ENCODE data around the gene SEMA4G. TPM values are rescaled to one million over a fixed set of nuclear protein-coding genes. Genes with fewer than 3 reads are reported as not detected.

The SEMA4G gene
- total RNA-seq, 1 donor = under 0.01 TPM

DNA sequence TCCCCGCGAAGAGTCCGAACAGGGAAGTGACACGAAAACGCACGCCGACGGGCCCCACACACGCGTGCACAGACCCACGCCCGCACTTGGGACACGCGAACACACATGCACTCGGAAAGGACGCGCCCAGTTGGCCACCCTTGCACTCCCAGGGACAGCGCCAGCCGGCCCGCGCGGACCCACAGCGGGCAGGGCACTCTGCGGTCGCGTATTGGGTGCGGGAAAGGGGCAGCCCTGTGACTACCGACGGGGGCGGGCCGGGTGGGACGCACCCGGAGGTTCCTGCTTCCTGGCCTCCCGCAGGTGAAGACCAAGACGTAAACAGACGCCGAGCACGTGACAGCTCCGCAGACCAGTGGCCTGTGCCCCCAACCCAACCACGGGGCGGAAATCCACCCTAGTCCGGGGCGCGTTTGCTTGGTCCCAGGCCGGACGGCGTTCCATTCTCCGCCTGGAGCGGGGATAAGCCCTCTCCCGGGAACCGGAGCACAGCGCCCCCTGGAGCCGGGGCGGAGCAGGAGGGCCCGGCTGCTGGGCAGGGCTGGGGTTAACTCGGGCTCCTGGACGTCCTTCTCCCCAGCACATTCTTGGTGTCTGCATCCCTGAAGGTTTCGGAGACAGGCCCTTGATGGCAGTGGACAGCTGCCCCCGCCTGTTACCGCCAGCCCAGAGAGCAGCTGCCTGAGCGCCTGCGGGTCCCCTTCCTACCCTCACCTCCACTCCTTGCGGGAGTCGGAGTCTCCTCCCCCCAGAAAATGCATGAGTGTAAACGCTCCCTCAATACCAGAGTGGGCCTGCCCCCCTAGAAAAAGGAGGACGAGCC lies 28.3 kb downstream of the SEMA4G start:
- no peaks in the 10 kb centered on the region for H3K27me3 ChIP-seq (ENCODE audit: insufficient read depth, low read length)
- no peaks in the 10 kb centered on the region for H3K9me3 ChIP-seq (ENCODE audit: low read depth, low read length)
- peak; percentile 99 for DNase-seq (ENCODE audit: insufficient read length, low spot score, missing footprints)
- H4K20me1 ChIP-seq (ENCODE audit: insufficient read depth, low read length) = peaks cover 12% of the 10 kb centered on the region
- H2AFZ ChIP-seq (ENCODE audit: low read length) = peak overlapping the region; percentile 85
- TF ChIP-seq, protein P1, sequence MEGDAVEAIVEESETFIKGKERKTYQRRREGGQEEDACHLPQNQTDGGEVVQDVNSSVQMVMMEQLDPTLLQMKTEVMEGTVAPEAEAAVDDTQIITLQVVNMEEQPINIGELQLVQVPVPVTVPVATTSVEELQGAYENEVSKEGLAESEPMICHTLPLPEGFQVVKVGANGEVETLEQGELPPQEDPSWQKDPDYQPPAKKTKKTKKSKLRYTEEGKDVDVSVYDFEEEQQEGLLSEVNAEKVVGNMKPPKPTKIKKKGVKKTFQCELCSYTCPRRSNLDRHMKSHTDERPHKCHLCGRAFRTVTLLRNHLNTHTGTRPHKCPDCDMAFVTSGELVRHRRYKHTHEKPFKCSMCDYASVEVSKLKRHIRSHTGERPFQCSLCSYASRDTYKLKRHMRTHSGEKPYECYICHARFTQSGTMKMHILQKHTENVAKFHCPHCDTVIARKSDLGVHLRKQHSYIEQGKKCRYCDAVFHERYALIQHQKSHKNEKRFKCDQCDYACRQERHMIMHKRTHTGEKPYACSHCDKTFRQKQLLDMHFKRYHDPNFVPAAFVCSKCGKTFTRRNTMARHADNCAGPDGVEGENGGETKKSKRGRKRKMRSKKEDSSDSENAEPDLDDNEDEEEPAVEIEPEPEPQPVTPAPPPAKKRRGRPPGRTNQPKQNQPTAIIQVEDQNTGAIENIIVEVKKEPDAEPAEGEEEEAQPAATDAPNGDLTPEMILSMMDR (IDR thresholded peaks at IDR 0.05; ENCODE audit: extremely low read depth, low read depth, low read length) = peak; percentile 84
- peaks cover 13% of the 10 kb centered on the region for H3K36me3 ChIP-seq (ENCODE audit: insufficient read depth, low read length)
- peak overlapping the region; percentile 88 for H3K4me3 ChIP-seq (ENCODE audit: insufficient read depth, low read length)
- H3K4me1 ChIP-seq (ENCODE audit: insufficient read depth, low read length) = peaks cover 38% of the 10 kb centered on the region
- peaks cover 28% of the 10 kb centered on the region for H3K79me2 ChIP-seq (ENCODE audit: insufficient read depth, low read length)
- H3K4me2 ChIP-seq (ENCODE audit: insufficient read depth, low read length) = peak overlapping the region; percentile 99
- H3K27ac ChIP-seq (ENCODE audit: low read depth, low read length) = peak overlapping the region; percentile 99

DNA sequence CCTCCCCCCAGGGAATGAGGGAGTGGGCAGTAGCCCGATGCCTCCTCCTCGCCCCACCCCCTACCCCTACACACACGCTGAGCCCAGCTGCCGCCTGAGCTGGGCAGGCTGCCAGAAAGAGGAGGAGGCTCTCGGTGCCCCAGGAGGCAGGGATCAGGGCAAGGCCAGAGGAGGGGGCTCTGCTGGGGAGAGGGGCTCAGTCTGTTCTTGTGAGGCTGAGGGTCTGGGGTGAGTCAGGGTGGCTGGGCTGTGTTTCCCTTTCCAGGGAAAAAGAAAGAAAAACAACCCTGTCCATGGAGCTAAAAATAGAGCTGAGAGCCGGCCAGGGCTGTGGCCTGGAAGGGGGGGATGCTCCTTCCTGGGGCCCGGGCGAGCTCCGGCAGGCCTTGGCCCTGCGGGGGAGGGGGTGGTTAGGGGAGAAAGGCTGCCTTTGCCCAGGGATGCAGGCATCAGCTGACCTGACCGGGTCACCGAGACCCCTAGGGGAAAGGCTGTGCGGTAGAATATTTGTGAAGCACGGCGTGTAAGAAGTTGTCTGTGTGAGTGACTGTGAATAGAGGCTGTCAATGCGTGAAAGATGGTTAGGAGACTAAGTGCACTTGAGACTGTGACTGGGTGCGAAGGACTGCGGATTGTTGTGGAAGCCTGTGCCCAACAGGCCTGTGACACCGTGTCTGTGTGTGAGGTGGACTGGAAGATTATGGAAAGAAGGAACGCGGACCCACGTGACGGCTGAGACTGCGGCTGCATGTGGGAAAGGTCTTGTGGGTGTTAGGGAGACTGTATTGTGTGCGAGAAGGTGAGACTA lies 29.1 kb downstream of the SEMA4G start:
- peak overlapping the region; percentile 99 for H3K27ac ChIP-seq (ENCODE audit: low read depth, low read length)
- TF ChIP-seq, protein P1 (IDR thresholded peaks at IDR 0.05; ENCODE audit: extremely low read depth, low read depth, low read length) = no peak
- no peaks in the 10 kb centered on the region for H3K9me3 ChIP-seq (ENCODE audit: low read depth, low read length)
- H4K20me1 ChIP-seq (ENCODE audit: insufficient read depth, low read length) = peaks cover 20% of the 10 kb centered on the region
- H3K4me2 ChIP-seq (ENCODE audit: insufficient read depth, low read length) = peak overlapping the region; percentile 99
- peak overlapping the region; percentile 85 for H2AFZ ChIP-seq (ENCODE audit: low read length)
- peak; percentile 100 for DNase-seq (ENCODE audit: insufficient read length, low spot score, missing footprints)
- H3K27me3 ChIP-seq (ENCODE audit: insufficient read depth, low read length) = no peaks in the 10 kb centered on the region
- H3K4me3 ChIP-seq (ENCODE audit: insufficient read depth, low read length) = peak overlapping the region; percentile 88
- H3K36me3 ChIP-seq (ENCODE audit: insufficient read depth, low read length) = peaks cover 15% of the 10 kb centered on the region
- peaks cover 37% of the 10 kb centered on the region for H3K79me2 ChIP-seq (ENCODE audit: insufficient read depth, low read length)
- H3K4me1 ChIP-seq (ENCODE audit: insufficient read depth, low read length) = peaks cover 38% of the 10 kb centered on the region

DNA sequence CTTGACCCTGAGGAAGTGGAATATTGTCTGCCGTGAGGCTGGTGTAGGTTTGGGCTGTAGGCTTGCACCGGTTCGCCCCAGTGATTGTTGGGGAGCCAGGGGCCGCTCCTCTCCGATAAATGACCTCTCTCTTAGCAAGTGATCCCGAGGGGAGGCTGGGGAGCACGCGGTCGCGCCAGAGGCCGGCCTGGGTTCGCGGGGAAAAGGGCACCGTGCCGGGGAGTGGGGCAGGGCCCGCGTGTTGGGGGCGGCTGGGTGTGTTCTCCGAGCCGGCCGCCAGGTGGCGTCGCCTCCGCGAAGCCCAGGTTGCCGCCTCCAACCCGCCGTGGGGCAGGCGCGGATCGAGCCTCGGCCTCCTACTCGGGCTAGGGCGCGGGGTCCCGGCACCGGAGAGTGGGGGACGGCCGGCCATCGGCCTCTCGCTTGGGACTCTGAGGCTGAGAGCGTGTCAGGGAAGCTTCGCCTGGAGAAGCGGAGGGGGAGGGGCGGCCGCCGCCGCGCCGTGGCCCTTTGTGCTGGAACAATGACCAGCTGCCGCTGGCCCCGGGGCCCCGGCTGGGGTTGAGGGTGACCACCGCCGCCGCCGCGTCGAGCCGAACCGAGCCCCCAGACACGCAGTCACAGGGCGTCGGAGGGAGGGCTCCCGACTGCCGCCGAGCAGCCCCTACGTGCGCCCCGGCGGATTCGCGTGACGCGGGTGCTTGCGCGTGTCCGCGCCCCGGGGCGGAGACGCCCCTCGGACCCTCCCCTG lies 29.9 kb downstream of the SEMA4G start:
- H3K79me2 ChIP-seq (ENCODE audit: insufficient read depth, low read length) = peaks cover 44% of the 10 kb centered on the region

More for the DNA sequence above, 29.9 kb downstream of the SEMA4G start:
- H3K36me3 ChIP-seq (ENCODE audit: insufficient read depth, low read length) = peaks cover 21% of the 10 kb centered on the region
- peaks cover 27% of the 10 kb centered on the region for H4K20me1 ChIP-seq (ENCODE audit: insufficient read depth, low read length)
- peak overlapping the region; percentile 99 for H3K4me2 ChIP-seq (ENCODE audit: insufficient read depth, low read length)
- TF ChIP-seq, protein P1 (IDR thresholded peaks at IDR 0.05; ENCODE audit: extremely low read depth, low read depth, low read length) = peak; percentile 64
- peaks cover 38% of the 10 kb centered on the region for H3K4me1 ChIP-seq (ENCODE audit: insufficient read depth, low read length)
- peak; percentile 99 for DNase-seq (ENCODE audit: insufficient read length, low spot score, missing footprints)
- H3K9me3 ChIP-seq (ENCODE audit: low read depth, low read length) = no peaks in the 10 kb centered on the region
- H3K4me3 ChIP-seq (ENCODE audit: insufficient read depth, low read length) = peak overlapping the region; percentile 88
- H3K27me3 ChIP-seq (ENCODE audit: insufficient read depth, low read length) = no peaks in the 10 kb centered on the region
- H3K27ac ChIP-seq (ENCODE audit: low read depth, low read length) = peak overlapping the region; percentile 99
- peak overlapping the region; percentile 80 for H2AFZ ChIP-seq (ENCODE audit: low read length)
